Stimulated activated memory B cell treated with anti-CD40 and anti-IgM and Interleukin-4, amounts not matched to agents 10 μg/mL and 1 μg/mL and 100 μg/mL, for 72 hours (primary cell): ENCODE measurements around the gene PLA2G4E.
A peak's percentile ranks its signal among the peaks of the same experiment; 100 is the strongest.

Experiments used
- ATAC-seq: fragments of 150-1000 bp; cut with Tn5 transposase; 2 replicates; pipeline ENCODE4 v1.10.0; 2021
- H3K27ac Mint-ChIP-seq: one replicate; pipeline ENCODE4 v1.8.0; 2022; ENCODE audit warnings: mild to moderate bottlenecking, mixed read lengths
- H3K27me3 Mint-ChIP-seq: one replicate; pipeline ENCODE4 v1.8.0; 2022; ENCODE audit warnings: mixed read lengths
- H3K36me3 Mint-ChIP-seq: one replicate; pipeline ENCODE4 v1.8.0; 2022; ENCODE audit warnings: mixed read lengths
- H3K4me1 Mint-ChIP-seq: one replicate; pipeline ENCODE4 v1.8.0; 2022; ENCODE audit warnings: mixed read lengths
- H3K4me3 Mint-ChIP-seq: one replicate; pipeline ENCODE4 v1.8.0; 2022; ENCODE audit warnings: mild to moderate bottlenecking, moderate library complexity, mixed read lengths
- H3K9me3 Mint-ChIP-seq: one replicate; pipeline ENCODE4 v1.8.0; 2022; ENCODE audit warnings: mixed read lengths

PLA2G4E gene

GRCh38 chr15:41971089-41971894 is 49.5 kb downstream of the PLA2G4E start:
- Mint-ChIP-seq H3K27me3 (peaks cover 24% of the 10 kb centered on the region), H3K4me3 (peak overlapping the region; percentile 89), H3K27ac (peak overlapping the region; percentile 91), H3K9me3 (no peaks in the 10 kb centered on the region), H3K36me3 (peaks cover 22% of the 10 kb centered on the region), H3K4me1 (peaks cover 65% of the 10 kb centered on the region)
- peak; percentile 74 for ATAC-seq

DNA sequence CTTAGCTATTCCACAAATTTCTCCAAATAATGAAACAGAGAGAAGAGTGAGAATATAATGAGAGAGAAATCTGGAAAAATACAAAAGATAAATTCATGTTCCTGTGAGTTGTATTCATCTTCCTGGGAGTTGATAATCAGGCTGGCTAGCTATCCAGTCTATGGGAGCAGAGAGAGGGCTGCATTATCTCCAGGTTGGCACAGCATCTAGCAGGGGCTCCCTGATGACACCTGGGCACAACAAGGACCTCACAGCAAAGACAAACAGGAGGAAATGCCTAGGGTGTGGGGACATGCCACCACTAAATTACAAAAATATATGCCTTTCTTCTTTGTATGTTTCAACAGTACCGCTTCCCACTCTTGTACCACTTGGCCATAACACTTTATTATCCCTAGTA is 50.4 kb downstream of the PLA2G4E start:
- H3K27ac Mint-ChIP-seq = peak overlapping the region; percentile 91
- H3K4me3 Mint-ChIP-seq = peak overlapping the region; percentile 89
- peaks cover 19% of the 10 kb centered on the region for H3K27me3 Mint-ChIP-seq
- ATAC-seq = no peak
- H3K9me3 Mint-ChIP-seq = no peaks in the 10 kb centered on the region
- peaks cover 28% of the 10 kb centered on the region for H3K36me3 Mint-ChIP-seq
- H3K4me1 Mint-ChIP-seq = peaks cover 72% of the 10 kb centered on the region

- Mint-ChIP-seq H3K4me1 (peaks cover 72% of the 10 kb centered on the region), H3K36me3 (peaks cover 28% of the 10 kb centered on the region), H3K9me3 (no peaks in the 10 kb centered on the region), H3K4me3 (peak overlapping the region; percentile 89), H3K27me3 (peaks cover 14% of the 10 kb centered on the region), H3K27ac (peak overlapping the region; percentile 91)
- ATAC-seq = peak; percentile 40
These were observed 50.9 kb downstream of the PLA2G4E start for GRCh38 chr15:41969851-41970431.

GRCh38 chr15:41968701-41969100 is 52.1 kb downstream of the PLA2G4E start:
- peaks cover 2% of the 10 kb centered on the region for H3K27me3 Mint-ChIP-seq
- H3K27ac Mint-ChIP-seq = peak overlapping the region; percentile 82
- H3K4me1 Mint-ChIP-seq = peaks cover 72% of the 10 kb centered on the region
- no peak for ATAC-seq
- H3K4me3 Mint-ChIP-seq = peak overlapping the region; percentile 8
- H3K9me3 Mint-ChIP-seq = no peaks in the 10 kb centered on the region
- H3K36me3 Mint-ChIP-seq = peaks cover 28% of the 10 kb centered on the region

GRCh38 chr15:41967506-41968206 is 53.2 kb downstream of the PLA2G4E start:
- H3K27me3 Mint-ChIP-seq = no peaks in the 10 kb centered on the region
- ATAC-seq = peak; percentile 19
- H3K9me3 Mint-ChIP-seq = no peaks in the 10 kb centered on the region
- peaks cover 28% of the 10 kb centered on the region for H3K36me3 Mint-ChIP-seq
- peak overlapping the region; percentile 82 for H3K27ac Mint-ChIP-seq
- peak overlapping the region; percentile 33 for H3K4me3 Mint-ChIP-seq
- peaks cover 64% of the 10 kb centered on the region for H3K4me1 Mint-ChIP-seq

DNA sequence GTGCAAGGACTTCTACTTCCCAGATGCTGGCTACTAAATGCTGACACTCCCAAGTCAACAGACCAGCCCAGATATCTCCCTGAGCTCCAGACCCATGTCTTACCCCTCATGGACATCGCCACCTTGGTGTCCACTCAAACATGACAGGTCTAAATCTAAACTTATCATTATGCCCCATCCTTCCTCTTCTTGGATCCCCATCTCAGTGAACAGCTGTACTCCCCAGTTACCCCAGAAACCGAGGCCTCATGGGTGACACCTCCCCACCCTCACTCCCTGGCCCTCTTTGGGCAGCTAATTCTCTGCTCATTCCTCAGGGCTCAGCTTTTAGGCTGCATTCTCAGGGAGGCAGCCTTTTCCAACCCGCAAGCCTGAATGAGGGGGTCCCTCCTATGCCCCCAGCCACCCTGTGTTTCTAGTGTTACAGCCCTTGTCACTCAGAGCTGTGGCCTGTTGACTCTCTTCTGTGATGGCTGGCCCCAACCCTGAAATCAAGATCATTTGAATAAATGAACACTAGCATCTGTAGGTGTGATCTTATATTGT is 53.8 kb downstream of the PLA2G4E start:
- no peak for ATAC-seq
- Mint-ChIP-seq H3K9me3 (no peaks in the 10 kb centered on the region), H3K36me3 (peaks cover 32% of the 10 kb centered on the region), H3K4me3 (no peak overlapping the region), H3K4me1 (peaks cover 62% of the 10 kb centered on the region), H3K27me3 (no peaks in the 10 kb centered on the region), H3K27ac (peak overlapping the region; percentile 82)

DNA sequence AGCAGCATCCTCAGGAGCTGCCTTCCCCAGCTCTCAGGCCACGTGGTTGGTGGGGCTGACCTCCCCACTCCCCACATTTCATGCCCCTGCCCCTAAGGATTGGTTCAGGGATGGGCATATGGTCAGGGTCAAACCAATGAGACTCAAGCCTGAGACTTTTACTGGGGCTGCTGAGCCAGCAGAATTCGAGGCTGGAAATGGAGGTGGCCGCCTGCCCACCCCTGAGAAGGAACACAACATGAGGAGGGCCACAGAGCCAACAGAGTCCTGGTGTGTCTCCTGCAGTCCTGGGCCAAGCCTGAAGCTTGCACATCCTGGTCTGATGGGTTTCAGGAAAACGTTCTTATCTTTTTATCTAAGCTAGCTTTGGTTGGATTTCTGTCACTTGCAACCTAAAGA is 54.4 kb downstream of the PLA2G4E start:
- peak overlapping the region; percentile 82 for H3K27ac Mint-ChIP-seq
- no peaks in the 10 kb centered on the region for H3K9me3 Mint-ChIP-seq
- H3K4me3 Mint-ChIP-seq = no peak overlapping the region
- peaks cover 36% of the 10 kb centered on the region for H3K36me3 Mint-ChIP-seq
- H3K4me1 Mint-ChIP-seq = peaks cover 58% of the 10 kb centered on the region
- ATAC-seq = no peak
- no peaks in the 10 kb centered on the region for H3K27me3 Mint-ChIP-seq

- no peaks in the 10 kb centered on the region for H3K9me3 Mint-ChIP-seq
- no peak for ATAC-seq
- peaks cover 51% of the 10 kb centered on the region for H3K4me1 Mint-ChIP-seq
- peaks cover 36% of the 10 kb centered on the region for H3K36me3 Mint-ChIP-seq
- H3K27ac Mint-ChIP-seq = peak overlapping the region; percentile 82
- no peak overlapping the region for H3K4me3 Mint-ChIP-seq
- no peaks in the 10 kb centered on the region for H3K27me3 Mint-ChIP-seq
These were observed 55.1 kb downstream of the PLA2G4E start for GRCh38 chr15:41965441-41966413.

DNA sequence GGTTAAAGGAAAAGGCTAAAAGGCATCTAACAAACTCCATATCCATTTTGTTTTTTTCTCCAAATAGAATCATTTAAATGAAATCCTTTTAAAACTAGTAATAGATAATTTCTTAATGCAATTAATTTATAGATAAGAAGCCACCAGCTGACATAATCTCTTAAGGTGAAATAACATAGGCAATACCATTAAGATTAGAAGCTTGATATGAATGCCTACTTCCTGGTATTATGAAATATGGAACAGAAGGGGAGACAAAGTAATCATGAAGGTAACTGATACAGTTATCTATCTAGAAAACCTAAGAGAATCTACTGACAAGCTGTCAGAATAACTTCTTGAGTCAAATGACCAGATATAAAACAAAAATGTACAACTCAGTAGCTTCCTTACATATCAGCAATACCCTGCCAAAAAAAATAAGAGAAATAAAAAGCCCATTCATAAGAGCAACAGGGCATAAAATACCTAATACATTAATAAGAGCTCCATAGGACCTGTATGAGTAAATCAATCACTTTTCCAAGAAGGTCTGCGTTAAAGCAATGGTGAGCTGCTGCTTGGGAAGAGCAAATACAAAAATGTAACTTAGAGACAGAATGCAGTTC is 59.1 kb downstream of the PLA2G4E start:
- no peaks in the 10 kb centered on the region for H3K27me3 Mint-ChIP-seq
- peaks cover 20% of the 10 kb centered on the region for H3K4me1 Mint-ChIP-seq
- no peaks in the 10 kb centered on the region for H3K9me3 Mint-ChIP-seq
- H3K36me3 Mint-ChIP-seq = peaks cover 29% of the 10 kb centered on the region
- H3K27ac Mint-ChIP-seq = no peak overlapping the region
- ATAC-seq = no peak
- no peak overlapping the region for H3K4me3 Mint-ChIP-seq

DNA sequence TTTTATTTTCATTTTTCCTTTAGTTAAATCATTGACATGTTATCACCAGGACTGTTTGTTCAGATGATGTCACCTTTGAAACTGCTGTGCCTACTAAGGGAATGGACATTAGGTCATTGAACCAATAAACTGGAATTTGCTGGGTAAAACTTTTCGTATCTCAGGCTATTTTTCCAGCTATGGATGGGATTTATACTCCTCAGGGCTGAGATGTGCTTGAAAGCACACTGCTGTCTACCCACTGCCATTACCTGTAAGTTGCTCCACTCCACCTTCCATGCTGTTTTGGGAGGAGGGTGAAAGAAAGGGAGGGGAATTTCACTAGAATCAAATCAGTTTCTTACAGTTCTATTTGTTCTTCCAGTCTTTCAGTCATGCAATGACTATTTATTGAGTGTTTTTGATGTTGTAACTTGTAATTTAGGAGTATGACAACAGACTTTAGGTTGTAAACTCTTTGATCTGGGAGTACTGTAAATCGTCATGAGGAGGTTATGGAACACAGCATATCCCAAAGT is 59.8 kb downstream of the PLA2G4E start:
- H3K27ac Mint-ChIP-seq = no peak overlapping the region
- H3K36me3 Mint-ChIP-seq = peaks cover 22% of the 10 kb centered on the region
- H3K27me3 Mint-ChIP-seq = no peaks in the 10 kb centered on the region
- peaks cover 13% of the 10 kb centered on the region for H3K4me1 Mint-ChIP-seq
- no peak overlapping the region for H3K4me3 Mint-ChIP-seq
- no peak for ATAC-seq
- H3K9me3 Mint-ChIP-seq = no peaks in the 10 kb centered on the region

- Mint-ChIP-seq H3K4me3 (no peak overlapping the region), H3K27me3 (no peaks in the 10 kb centered on the region), H3K4me1 (peaks cover 9% of the 10 kb centered on the region), H3K9me3 (no peaks in the 10 kb centered on the region), H3K27ac (peak overlapping the region; percentile 43), H3K36me3 (peaks cover 19% of the 10 kb centered on the region)
- ATAC-seq = no peak
These were observed 62.8 kb downstream of the PLA2G4E start for GRCh38 chr15:41958002-41958420.

DNA sequence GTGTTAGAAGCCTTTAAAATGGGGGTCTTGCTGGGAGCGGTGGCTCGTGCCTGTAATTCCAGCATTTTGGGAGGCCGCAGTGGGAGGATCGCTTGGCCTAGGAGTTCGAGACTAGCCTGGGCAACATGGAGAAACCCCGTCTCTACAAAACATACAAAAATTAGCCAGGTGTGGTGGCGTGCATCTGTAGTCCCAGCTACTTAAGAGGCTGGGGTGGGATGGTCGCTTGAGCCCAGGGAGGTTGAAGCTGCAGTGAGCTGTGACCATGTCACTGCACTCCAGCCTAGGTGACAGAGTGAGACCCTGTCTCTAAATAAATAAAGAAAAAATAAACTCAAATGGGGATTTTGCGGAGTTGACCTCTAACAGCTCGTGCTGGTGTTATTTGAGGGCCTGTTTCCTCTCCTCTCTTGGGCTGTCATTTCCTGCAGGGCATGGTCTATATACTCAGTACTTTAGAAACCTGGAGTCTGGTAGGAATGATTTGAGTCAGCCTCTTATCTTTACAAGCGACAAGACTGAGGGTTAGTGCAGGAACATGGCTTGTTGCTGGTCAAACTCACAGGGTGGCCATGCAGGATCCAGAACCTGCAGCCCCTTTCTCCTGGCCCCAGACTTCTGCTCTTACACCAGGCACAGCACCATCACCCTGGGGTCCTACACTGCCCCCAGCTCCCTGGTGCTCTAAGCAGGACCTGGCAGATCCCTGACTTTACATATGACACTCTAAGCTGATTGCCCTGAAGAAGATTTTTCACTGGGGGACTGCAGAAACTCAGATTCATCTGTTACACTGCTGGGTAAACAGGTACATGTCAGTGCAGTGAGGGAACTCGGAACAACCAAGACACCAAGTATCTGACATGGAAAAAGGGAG is 63.6 kb downstream of the PLA2G4E start:
- no peaks in the 10 kb centered on the region for H3K27me3 Mint-ChIP-seq
- H3K27ac Mint-ChIP-seq = peak overlapping the region; percentile 43
- peak; percentile 80 for ATAC-seq
- H3K36me3 Mint-ChIP-seq = peaks cover 21% of the 10 kb centered on the region
- no peak overlapping the region for H3K4me3 Mint-ChIP-seq
- no peaks in the 10 kb centered on the region for H3K9me3 Mint-ChIP-seq
- peaks cover 9% of the 10 kb centered on the region for H3K4me1 Mint-ChIP-seq

GRCh38 chr15:41955807-41956525 is 64.9 kb downstream of the PLA2G4E start:
- ATAC-seq = no peak
- Mint-ChIP-seq H3K27ac (no peak overlapping the region), H3K9me3 (no peaks in the 10 kb centered on the region), H3K4me1 (peaks cover 9% of the 10 kb centered on the region), H3K27me3 (no peaks in the 10 kb centered on the region), H3K36me3 (peaks cover 23% of the 10 kb centered on the region), H3K4me3 (no peak overlapping the region)
